HFF-Myc (cell line): ENCODE measurements around the gene LSM11.

Experiments used
- DNase-seq: peaks from one replicate; pipeline ENCODE4 v3.0.0-alpha.2; 2011; ENCODE audit warnings: low read depth; ENCODE audit errors: extremely low read depth
- H3K4me3 ChIP-seq: replicated peaks from 2 replicates; pipeline ENCODE4 v1.5.1; 2011; ENCODE audit warnings: low read depth, mild to moderate bottlenecking, control low read depth, low read length
- TF ChIP-seq, protein P1 (sequence below): IDR thresholded peaks from 2 replicates; pipeline ENCODE4 v1.5.1; 2012; ENCODE audit warnings: mild to moderate bottlenecking, low read depth, low read length, control low read depth; ENCODE audit errors: missing control alignments

Gene LSM11

DNA sequence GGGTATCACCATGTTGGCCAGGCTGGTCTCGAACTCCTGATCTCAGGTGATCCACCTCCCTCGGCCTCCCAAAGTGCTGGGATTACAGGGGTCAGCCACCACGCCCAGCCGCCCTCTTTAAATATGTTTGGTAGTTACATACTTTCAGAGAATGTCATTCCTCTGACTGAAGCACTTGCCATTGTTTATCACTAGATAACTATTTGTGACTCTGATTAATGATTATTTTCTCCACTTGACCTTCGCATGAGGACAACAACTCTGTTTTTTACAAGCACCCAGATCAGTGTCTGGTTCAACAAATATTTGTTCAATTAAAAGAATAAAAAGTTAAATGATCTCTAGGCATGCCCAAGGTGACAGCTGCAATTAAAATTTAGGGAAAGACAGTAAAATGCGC is 59.2 kb downstream of the LSM11 start:
- TF ChIP-seq, protein P1, sequence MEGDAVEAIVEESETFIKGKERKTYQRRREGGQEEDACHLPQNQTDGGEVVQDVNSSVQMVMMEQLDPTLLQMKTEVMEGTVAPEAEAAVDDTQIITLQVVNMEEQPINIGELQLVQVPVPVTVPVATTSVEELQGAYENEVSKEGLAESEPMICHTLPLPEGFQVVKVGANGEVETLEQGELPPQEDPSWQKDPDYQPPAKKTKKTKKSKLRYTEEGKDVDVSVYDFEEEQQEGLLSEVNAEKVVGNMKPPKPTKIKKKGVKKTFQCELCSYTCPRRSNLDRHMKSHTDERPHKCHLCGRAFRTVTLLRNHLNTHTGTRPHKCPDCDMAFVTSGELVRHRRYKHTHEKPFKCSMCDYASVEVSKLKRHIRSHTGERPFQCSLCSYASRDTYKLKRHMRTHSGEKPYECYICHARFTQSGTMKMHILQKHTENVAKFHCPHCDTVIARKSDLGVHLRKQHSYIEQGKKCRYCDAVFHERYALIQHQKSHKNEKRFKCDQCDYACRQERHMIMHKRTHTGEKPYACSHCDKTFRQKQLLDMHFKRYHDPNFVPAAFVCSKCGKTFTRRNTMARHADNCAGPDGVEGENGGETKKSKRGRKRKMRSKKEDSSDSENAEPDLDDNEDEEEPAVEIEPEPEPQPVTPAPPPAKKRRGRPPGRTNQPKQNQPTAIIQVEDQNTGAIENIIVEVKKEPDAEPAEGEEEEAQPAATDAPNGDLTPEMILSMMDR, result no peak

DNA sequence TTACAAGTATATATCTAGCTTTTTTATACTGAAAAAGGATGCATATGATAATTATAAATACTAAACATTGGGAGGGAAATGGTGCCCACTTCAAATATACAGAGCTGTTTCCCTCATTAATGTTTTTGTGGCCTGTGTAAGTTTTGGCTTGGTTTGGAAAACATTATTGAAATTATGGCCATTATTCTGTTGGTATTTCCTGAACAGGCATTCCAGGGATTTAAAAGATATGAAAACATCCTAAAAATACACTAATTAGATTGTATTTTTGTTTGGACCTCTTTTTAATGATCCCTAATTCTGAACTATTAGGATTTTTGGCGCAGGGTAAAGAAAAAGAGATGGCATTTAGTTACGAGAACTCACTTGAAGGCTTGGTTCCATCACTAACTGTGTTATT is 64.5 kb downstream of the LSM11 start:
- TF ChIP-seq, protein P1, result no peak
- no peak for DNase-seq
- no peak overlapping the region for H3K4me3 ChIP-seq

More for the DNA sequence above, 59.2 kb downstream of the LSM11 start:
- H3K4me3 ChIP-seq, result no peak overlapping the region
- no peak for DNase-seq
